GM19468 (cell line): ENCODE data around the gene FAM13A.
"Not testable (repeated sequence)": the region's sequence is repeated elsewhere in the genome, so short reads cannot be mapped to it uniquely, and the experiment has no call there.

ENCODE experiments used
- ATAC-seq: cut with Tn5 transposase; IDR thresholded peaks from one replicate; pipeline ENCODE4 v1.9.1; 2021; ENCODE audit warnings: mild to moderate bottlenecking, moderate library complexity, moderate number of reproducible peaks; ENCODE audit not compliant: unreplicated experiment; ENCODE audit errors: extremely low read depth

The FAM13A gene

GRCh38 chr4:88865046-88865445 lies 191.9 kb downstream of the FAM13A start:
- ATAC-seq: no peak

- no peak for ATAC-seq
These were observed 196.4 kb downstream of the FAM13A start for GRCh38 chr4:88860586-88860985.

- ATAC-seq: no peak
These were observed 197.7 kb downstream of the FAM13A start for GRCh38 chr4:88859191-88859812.

- ATAC-seq: peak; percentile 92
These were observed 198.2 kb downstream of the FAM13A start for GRCh38 chr4:88858752-88859151.

GRCh38 chr4:88857588-88857987 lies 199.4 kb downstream of the FAM13A start:
- ATAC-seq: no peak

GRCh38 chr4:88854481-88854880 lies 202.5 kb downstream of the FAM13A start:
- no peak for ATAC-seq

GRCh38 chr4:88853583-88853982 lies 203.4 kb downstream of the FAM13A start:
- not testable (repeated sequence) for ATAC-seq

GRCh38 chr4:88846206-88846790 lies 210.7 kb downstream of the FAM13A start:
- ATAC-seq: no peak

GRCh38 chr4:88843067-88843685 lies 213.8 kb downstream of the FAM13A start:
- ATAC-seq: no peak

- no peak for ATAC-seq
These were observed 215.3 kb downstream of the FAM13A start for GRCh38 chr4:88841635-88842034.

GRCh38 chr4:88836216-88836615 lies 220.8 kb downstream of the FAM13A start:
- ATAC-seq: no peak

- no peak for ATAC-seq
These were observed 226.0 kb downstream of the FAM13A start for GRCh38 chr4:88831031-88831430.

GRCh38 chr4:88830598-88830997 lies 226.4 kb downstream of the FAM13A start:
- no peak for ATAC-seq

- no peak for ATAC-seq
These were observed 228.0 kb downstream of the FAM13A start for GRCh38 chr4:88828842-88829571.

GRCh38 chr4:88827442-88827841 lies 229.5 kb downstream of the FAM13A start:
- ATAC-seq: no peak

GRCh38 chr4:88826771-88827170 lies 230.2 kb downstream of the FAM13A start:
- ATAC-seq: no peak

- no peak for ATAC-seq
These were observed 231.1 kb downstream of the FAM13A start for GRCh38 chr4:88825931-88826330.

GRCh38 chr4:88823058-88823919 lies 233.7 kb downstream of the FAM13A start:
- peak; percentile 95 for ATAC-seq

- no peak for ATAC-seq
These were observed 234.8 kb downstream of the FAM13A start for GRCh38 chr4:88822034-88822789.
